Hypothalamus (tissue), 51 donors: ENCODE results near the gene CD163L1.
"Not testable (repeated sequence)": the region's sequence is repeated elsewhere in the genome, so short reads cannot be mapped to it uniquely, and the experiment has no call there.

ENCODE experiments used
- DNase-seq, 51 donors: peaks; one replicate each; lab custom pipeline; 2025; lab: John Stamatoyannopoulos, UW

CD163L1 gene

DNA sequence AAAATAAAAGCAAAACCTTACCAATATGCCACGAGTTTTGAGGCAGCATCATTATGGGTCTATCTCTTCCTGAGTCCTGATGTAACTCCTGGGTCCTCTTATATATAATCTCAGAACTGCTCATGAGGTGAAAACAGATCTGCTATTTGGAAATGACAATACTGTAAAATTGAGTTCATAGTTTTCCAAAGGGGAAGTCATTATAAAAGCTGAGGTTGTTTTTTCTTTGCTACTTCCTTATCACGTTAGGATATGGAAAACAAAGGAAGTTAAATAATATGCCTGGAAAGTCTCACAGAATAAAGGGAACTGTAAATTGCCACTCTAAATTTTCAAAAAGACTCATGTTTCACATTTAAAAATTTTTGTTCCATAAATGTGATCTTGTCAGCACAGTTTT is at the start of gene CD163L1:
Gene CD163L1 (minus strand): TSS at position 78 of the 400 bp plus-strand sequence. CDS start 26 bp downstream, at position 52.
- DNase-seq: no peak

DNA sequence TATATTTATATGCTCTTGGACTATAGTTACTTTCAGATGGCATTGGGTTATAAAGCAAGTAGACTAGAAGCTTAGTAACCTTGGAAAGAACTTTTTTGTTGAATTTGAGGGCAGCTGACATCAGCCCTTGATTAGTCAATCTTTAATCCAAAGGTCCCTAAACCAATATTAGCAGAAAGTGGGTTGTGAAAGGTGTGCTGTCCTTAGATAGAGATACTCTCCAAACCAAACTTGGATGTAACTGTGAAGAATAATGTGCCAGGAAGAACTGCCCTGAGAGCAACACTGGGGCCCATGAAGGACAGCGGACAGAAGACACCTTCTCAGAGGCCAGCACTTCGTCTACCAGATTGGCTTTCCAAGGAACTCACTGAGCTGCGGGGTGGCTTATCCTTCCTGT is 49.1 kb upstream of the CD163L1 start:
- no peak for DNase-seq

DNA sequence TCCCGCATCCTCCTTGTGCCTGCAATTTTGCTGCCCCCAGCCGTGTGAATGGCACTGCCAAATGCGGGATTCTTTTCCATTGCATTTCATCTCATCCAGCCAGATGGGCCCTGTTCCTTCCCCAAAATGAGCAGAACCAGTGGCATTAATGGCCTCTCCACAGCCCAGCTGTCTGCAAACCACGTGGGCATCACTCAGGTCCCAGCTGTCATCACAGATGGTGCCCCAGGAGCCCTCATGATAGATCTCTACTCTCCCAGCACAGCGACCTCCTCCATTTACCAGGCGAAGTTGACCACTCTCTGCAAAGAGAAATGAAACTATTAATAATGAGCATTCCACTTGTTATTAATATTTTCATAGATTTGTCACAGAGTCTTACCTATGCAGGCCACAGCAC is 42.6 kb upstream of the CD163L1 start:
- no peak for DNase-seq

- no peak for DNase-seq
Observed at GRCh38 chr12:7485095-7485494, 41.1 kb upstream of the CD163L1 start.

- no peak for DNase-seq
Observed at GRCh38 chr12:7483343-7483742, 39.4 kb upstream of the CD163L1 start.

DNA sequence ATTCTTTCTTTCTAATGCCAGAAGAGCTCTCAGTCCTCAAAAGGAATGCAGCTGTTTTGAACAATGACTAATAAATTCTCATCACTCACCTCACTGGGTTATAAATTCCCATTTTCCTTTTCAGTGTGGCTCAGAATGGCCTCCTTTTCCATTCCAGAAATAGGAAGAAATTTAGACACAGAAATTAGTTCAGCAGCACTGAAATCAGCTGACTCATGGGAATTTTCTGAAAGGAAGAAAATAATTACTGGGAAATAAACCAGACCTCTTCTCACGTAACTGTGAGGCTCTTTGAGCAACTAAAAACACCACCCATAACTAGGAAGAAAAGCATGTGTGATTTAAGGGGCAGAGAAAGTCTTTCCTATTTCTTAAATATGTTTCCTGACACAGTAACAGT is 35.8 kb upstream of the CD163L1 start:
- DNase-seq: no peak

DNA sequence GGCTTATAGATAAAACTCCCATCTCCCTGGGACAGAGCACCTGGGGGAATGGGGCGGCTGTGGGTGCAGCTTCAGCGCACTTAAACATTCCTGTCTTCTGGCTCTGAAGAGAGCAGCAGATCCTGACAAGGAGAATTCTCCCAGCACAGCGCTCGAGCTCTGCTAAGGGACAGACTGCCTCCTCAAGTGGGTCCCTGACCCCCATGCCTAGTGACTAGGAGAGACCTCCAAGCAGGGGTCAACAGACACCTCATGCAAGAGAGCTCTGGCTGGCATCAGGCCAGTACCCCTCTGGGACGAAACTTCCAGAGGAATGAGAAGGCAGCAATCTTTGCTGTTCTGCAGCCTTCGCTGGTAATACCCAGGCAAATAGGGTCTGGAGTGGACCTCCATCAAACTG is 28.1 kb upstream of the CD163L1 start:
- DNase-seq: no peak

DNA sequence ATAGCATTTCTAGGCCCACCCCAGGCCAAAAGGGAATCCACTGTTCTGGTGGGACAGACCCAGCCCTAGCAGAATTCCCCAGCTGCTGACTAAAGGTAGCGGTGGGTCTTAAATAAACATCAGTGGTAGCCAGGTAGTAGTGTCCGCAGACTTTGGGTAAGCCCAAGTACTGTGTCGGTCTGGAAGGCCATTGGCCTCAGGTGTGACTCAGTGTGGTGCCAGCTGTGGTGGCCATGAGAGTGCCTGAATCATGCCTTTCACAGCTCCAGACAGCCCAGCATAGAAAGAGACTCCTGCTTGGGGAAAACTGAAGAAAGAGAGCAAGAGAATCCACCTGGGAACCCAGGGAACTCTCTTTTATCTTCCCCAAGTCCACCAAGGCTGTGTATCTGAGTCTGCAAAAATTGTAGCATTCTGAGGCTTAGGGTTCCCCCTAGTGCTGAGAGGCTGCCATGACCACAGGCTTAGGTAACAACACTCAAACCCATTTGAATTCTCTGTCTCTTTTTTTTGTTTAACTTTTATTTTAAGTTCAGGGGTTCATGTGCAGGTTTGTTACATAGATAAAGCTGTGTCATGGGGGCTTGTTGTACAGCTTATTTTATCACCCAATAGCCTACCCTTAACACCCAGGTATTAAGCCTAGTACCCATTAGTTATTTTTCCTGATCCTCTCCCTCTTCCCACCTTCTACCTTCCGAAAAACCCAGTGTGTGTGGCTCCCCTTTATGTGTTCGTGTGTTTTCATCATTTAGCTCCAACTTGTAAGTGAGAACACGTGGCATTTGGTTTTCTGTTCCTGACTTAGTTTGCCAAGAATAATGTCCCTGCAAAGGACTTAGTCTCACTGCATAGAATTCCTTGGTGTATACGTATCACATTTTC is 16.7 kb upstream of the CD163L1 start:
- peak in 17 of 51 donors; percentile 2 to 47 (median 18) for DNase-seq

DNA sequence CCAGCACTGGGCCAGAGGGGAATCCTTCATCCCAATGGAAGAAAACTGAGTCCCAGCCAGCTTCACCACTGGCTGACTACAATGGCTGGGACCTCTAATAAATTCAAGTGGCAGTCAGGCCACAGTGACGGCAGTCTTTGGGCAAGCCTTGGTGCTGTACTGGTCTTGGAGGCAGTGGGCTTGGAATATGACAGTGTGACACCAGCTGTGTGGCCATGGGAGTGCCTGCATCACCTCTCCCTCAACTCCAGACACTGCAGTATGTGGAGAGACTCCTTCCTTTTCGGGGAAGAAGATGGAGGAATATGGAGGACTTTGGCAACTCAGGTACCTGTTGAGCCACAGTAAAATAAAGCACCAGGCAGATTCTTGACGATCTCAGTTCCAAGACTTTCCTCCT is 16.0 kb upstream of the CD163L1 start:
- no peak for DNase-seq

- DNase-seq: no peak
Observed at GRCh38 chr12:7451756-7452155, 7.8 kb upstream of the CD163L1 start.

GRCh38 chr12:7450667-7451066 is 6.7 kb upstream of the CD163L1 start:
- no peak for DNase-seq

DNA sequence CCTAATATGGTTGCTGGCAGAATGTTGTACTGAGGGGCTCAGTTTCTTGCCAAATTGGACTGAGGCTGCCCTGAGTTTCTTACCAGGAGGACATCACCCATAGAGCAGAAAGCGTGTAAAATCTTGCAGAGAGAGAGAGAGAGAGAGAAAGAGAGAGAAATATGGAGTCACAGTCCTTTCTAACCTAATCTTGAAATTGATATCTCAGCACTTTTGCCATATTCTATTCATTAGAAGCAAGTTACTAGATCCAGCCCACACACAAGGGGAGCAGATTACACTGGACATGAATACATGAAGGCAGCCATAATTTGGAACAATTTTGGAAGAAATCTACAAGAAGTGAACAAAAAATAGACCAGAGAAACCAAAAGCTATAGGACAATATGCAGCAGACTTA is 4.1 kb upstream of the CD163L1 start:
- no peak for DNase-seq

- no peak for DNase-seq
Observed at GRCh38 chr12:7444537-7444936, 584 bp upstream of the CD163L1 start.

DNA sequence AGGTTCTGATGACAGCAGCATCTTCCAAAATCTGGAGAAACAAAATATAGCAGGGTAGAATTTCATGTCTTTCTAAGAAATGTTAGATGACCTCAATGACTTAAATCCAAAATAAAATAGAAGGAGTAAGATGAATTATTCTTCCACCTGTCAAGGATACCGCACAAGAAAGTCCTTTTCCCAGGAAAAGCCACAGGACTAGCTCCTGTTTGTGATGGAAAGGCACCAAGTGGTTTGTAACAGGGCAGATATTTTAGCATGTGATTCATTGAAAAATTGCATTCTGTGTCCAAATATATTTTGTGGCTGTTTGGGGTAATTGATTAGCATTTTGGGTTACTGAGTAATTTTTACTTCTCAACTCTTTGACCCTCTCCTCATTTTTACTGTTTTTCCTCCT is 2.7 kb downstream of the CD163L1 start:
- DNase-seq: no peak

GRCh38 chr12:7439579-7440505 is 4.1 kb downstream of the CD163L1 start:
- peak in 4 of 51 donors; percentile 1 to 5 (median 3) for DNase-seq

- DNase-seq: not testable (repeated sequence)
Observed at GRCh38 chr12:7438291-7438995, 5.5 kb downstream of the CD163L1 start.

DNA sequence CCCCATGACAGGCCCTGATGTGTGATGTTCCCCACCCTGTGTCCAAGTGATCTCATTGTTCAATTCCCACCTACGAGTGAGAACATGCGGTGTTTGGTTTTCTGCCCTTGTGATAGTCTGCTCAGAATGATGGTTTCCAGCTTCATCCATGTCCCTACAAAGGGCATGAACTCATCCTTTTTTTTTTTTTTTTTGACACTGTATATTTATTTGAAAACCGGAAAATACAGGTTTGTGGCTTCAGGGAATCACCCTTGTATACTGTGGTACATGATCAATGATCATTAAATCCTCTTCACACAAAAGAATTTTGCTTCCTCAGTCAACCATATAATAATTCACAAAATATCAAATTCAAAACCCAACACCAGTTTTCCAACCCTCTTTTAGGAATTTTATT is 6.5 kb downstream of the CD163L1 start:
- not testable (repeated sequence) for DNase-seq

DNA sequence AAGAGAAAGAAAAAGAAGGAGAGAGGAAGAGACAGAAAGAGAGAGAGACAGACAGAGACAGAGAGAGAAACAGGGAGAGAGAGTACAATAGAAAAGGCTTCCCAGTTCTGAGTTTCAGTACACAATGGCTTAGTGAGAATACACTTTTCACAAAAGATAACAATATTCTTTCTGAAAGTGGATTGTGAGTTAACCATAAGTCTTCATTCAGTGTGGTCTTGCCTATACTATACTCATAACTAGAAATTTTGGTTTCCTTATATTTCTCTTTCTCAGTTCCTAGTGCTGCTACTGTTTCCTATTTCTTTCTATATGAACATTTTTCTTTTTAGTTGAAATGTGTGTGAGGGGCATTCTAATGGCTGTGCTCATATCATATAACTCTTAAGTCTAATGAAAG is 9.3 kb downstream of the CD163L1 start:
- no peak for DNase-seq

GRCh38 chr12:7433276-7433822 is 10.6 kb downstream of the CD163L1 start:
- no peak for DNase-seq

DNA sequence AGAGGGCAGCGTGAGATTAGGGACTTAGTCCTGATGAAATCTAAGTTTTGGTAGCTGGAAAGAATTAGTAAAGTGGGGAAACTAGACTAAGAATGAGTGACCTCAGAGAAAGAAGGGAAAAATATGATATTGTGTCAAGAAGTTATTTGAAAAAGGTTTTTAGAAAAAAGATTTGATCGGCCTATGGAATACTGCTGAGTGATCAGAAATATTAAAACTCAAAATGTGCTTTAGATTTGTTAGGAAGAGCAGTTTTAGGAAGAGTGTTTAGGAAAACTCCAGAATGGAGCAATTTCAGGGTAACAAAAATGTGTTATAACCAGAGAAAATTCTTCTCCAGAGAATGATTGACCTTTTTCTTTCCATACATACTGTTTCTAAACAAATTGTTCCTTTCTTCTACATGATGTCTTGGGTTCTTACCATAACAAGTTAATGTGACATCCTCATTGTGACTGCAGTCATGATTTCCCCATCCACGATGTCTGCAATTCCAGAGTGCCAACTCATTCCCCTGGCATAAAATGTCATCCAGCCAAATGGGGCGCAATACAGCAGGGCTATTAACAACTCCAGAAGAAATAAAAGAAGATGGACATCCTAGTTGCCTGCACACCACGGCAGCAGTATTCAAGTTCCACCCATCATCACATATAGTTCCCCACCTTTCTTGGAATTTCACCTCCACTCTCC is 11.8 kb downstream of the CD163L1 start:
- DNase-seq: no peak
